GM10266 (cell line): ENCODE data around the gene ATP2B1.

Experiments used
- DNase-seq: peaks from one replicate; pipeline ENCODE4 v3.0.0; 2012; ENCODE audit errors: extremely low spot score
- CTCF ChIP-seq: IDR thresholded peaks from 2 replicates; pipeline ENCODE4 v1.5.1; 2012; ENCODE audit warnings: mild to moderate bottlenecking, low read depth; ENCODE audit not compliant: control insufficient read depth, insufficient read depth; ENCODE audit errors: missing control alignments

ATP2B1 gene

GRCh38 chr12:89556976-89557375, 151.7 kb downstream of the ATP2B1 start:
- DNase-seq: no peak
- no peak for TF ChIP-seq CTCF

- no peak for TF ChIP-seq CTCF
- DNase-seq: no peak
These were observed 156.3 kb downstream of the ATP2B1 start for GRCh38 chr12:89552376-89552775.

GRCh38 chr12:89551747-89552146, 156.9 kb downstream of the ATP2B1 start:
- TF ChIP-seq CTCF: no peak
- no peak for DNase-seq

- no peak for DNase-seq
- TF ChIP-seq CTCF: no peak
These were observed 161.5 kb downstream of the ATP2B1 start for GRCh38 chr12:89547101-89547500.

- TF ChIP-seq CTCF: no peak
- DNase-seq: no peak
These were observed 162.5 kb downstream of the ATP2B1 start for GRCh38 chr12:89546151-89546550.

- TF ChIP-seq CTCF: no peak
- no peak for DNase-seq
These were observed 163.9 kb downstream of the ATP2B1 start for GRCh38 chr12:89544681-89545184.

- DNase-seq: no peak
- no peak for TF ChIP-seq CTCF
These were observed 164.6 kb downstream of the ATP2B1 start for GRCh38 chr12:89544022-89544421.
